Measurements from ENCODE around the gene MOB3A.
"Not testable (repeated sequence)": the region's sequence is repeated elsewhere in the genome, so short reads cannot be mapped to it uniquely, and the experiment has no call there.

MOB3A gene

DNA sequence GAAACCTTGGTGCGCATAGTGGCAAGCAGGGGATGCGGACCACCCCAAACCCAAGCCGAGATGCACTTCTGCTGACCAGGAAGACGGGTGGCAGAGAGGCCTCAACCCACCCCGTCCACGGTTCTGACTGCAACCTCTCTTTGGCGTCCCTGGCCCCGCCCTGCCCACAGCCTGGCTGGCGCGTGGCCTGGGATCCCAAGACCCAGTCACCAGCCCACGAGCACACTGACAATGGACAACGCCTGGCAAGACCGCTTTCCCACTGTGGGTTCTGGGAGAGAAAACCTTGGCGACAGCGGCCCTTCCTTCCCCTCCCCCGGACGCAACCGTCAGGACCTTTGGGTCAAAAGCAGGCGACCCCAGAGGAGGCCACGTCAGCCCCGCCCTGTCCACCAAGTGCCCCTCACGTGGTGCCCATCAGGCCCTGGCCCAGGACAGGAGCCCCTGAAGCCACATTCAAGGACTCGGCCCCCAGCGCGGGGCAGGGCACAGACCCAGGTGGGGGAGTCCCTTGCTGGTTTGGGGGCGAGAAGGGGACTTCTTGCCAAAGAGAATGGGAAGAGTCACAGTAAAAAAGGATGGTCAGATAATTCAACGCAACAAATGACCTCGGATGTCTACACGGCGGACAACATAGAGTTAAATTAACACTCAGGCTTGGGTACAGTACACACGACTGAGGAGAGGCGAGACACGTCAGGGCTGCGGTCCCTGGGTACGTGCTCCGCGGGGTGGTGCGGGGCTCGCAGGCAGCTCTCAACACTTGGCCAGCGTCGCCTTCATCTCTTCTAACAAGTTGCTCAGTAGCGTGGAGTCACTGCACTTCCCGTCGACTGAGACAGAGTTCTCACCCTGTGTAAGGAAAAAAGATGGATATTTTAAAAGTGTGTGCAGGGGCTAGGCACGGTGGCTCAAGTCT, 5.5 kb upstream of the MOB3A start:
- no peak for DNase-seq

DNA sequence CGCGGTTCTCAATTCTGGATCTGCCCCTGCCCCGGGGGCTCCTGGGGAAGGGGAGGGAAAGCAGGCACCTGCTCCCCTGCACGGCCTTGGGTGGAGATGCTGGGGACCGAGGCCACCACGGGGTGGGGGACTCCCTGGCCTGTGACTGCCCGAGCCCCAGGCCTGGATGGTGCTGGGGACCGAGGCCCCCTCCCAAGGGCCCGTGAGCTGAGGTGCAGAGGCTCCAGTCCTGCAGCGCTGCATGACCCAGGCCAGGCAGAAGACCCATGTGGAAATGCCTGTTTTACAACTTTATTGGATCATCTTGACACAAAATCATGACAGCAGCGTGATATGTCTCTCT, 4.6 kb upstream of the MOB3A start:
- DNase-seq, result no peak

DNA sequence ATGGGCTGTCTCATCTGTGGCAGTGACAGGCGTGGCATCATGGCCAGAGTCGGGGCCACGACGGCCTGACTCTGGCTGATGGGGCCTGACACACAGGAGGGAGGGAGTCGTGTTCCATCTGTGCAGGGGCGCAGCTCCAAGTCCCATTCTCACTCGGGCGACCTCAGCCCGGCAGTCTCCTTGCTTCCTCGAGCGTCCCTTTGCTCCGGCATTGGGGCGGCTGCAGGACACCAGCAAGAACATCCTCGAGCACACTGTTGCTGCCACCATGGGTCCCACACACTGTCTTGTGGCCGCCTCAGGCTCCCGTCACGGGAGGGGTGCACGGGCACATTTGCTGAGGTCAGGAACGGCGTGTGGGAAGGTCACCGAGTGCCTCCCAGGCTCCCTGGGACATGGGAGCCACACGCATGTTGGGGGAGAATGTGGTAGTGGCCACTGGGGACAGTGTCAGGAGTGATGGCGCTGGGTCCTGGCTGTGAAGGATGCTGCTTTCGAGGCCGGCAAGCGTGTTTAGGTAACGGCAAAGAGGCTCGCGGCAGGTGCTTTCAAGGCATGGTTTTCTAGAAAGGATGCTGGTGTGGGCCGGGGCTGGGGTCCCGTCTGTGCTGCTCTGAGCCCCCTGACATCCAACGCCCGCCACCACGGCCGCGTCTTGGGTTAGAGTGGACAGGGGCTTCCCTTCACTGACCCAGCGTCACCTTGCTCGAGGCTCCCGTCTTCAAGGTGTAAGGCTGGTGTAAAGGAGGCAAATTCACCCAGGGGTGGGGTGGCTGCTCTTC, 4.0 kb upstream of the MOB3A start:
- no peak for DNase-seq

DNA sequence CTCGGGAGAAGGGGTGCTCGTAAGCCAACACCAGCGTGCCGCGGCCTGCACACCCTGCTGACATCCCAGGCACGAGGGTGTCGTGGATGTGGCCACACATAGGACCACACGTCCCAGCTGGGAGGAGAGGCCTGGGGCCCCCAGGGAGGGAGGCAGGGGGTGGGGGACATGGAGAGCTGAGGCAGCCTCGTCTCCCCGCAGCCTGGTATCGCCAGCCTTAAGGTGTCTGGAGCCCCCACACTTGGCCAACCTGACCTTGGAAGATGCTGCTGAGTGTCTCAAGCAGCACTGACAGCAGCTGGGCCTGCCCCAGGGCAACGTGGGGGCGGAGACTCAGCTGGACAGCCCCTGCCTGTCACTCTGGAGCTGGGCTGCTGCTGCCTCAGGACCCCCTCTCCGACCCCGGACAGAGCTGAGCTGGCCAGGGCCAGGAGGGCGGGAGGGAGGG, 3.0 kb upstream of the MOB3A start:
- DNase-seq, result no peak

DNA sequence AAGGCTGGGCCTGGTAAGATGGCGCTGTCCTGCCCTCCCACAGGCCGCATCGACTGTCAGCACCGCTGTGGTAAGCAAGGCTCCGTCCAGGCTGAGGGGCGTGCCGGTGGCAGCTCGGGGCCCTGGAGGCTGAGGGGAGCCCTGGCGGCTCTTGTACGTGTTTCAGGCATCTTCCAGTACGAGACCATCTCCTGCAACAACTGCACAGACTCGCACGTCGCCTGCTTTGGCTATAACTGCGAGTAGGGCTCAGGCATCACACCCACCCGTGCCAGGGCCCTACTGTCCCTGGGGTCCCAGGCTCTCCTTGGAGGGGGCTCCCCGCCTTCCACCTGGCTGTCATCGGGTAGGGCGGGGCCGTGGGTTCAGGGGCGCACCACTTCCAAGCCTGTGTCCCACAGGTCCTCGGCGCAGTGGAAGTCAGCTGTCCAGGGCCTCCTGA, 1.8 kb upstream of the MOB3A start:
- DNase-seq, result no peak

DNA sequence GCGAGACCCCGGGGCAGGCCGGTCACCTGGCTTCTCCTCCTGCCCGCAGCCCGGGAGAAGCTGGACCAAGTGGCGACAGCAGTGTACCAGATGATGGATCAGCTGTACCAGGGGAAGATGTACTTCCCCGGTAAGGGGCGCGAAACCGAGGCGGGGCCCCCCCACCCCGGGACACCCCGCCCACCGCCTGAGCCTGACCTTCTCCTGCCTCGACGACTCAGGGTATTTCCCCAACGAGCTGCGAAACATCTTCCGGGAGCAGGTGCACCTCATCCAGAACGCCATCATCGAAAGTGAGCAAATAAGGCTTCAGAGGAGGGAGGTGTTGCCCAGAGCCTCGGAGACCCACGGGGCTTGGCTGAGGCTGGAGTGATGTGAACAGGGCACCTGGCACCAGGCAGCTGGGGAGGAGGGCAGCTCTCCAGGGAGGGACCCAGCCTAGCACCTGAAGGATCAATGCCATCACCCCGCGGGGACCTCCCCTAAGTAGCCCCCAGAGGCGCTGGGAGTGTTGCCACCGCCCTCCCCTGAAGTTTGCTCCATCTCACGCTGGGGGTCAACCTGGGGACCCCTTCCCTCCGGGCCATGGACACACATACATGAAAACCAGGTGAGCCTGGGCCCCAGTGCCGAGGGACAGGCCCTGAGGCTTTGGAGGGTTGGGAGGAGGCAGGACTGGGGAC, 1.2 kb upstream of the MOB3A start:
- DNase-seq, result no peak

DNA sequence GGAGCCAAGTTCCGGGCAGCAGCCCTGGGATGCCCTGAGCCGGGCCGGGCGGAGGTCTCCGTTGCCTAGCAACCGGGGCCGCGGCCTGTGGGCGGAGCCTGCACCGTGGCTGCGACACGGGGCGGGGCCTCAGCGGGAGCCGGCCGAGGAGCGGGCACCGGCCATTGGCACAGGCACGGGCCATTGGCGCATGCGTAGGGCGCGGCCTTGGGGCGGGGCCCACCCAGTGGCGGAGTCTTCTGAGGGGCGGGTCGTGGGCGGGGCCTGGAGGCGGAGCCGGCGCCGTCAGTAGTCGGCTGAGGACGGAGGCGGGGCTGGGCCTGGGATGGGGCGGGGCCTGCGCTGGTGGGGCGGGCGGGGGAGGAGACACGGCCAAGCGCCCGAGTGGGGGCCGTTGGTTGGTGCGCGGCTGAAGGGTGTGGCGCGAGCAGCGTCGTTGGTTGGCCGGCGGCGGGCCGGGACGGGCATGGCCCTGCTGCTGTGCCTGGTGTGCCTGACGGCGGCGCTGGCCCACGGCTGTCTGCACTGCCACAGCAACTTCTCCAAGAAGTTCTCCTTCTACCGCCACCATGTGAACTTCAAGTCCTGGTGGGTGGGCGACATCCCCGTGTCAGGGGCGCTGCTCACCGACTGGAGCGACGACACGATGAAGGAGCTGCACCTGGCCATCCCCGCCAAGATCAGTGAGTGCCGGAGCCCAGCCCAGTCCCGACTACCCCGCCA, 515 bp upstream of the MOB3A start, which contains the start of gene IZUMO4:
TSS of gene IZUMO4 (plus strand) at position 436 of the 723 bp plus-strand sequence. CDS start at position 467, 31 bp downstream.
- DNase-seq, result peak; percentile 100

DNA sequence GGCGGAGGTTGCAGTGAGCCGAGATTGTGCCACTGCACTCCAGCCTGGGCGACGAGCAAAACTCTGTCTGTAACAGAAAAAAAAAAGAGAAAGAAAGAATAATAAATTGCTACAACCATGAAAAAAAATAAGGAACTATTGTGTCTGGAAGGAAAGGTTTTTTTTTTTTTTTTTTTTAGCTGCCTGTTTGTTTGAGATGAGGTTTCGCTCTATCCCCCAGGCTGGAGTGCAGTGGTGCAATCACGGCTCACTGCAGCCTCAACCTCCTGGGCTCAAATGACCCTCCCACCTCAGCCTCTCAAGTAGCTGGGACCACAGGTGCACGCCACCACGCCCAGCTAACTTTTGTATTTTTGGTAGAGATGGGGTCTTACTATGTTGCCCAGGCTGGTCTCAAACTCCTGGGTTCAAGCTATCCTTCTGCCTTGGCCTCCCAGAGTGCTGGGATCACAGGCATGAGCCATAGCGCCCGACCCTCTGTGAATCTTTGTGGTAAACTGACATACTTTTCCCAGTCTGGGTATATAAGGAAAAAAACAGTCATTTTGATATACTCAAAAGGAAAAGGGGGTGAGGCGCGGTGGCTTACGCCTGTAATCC, 4.1 kb downstream of the MOB3A start:
- DNase-seq, result not testable (repeated sequence)

DNA sequence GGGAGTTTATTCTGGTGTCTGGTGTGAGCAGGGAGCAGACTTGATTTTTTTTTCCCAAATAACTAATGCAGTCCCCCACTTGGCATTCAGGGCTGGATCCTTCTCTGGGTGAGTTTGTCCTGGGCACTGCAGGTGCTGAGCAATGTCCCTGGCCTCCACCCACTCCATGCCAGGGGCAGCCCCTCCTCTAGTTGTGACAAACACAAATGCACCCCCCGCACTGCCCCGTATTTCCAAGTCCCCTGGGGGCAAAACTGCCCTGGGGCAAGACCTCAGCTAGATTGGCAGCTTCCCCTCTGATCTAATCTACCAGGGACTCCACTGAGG, 6.4 kb downstream of the MOB3A start:
- DNase-seq, result no peak

DNA sequence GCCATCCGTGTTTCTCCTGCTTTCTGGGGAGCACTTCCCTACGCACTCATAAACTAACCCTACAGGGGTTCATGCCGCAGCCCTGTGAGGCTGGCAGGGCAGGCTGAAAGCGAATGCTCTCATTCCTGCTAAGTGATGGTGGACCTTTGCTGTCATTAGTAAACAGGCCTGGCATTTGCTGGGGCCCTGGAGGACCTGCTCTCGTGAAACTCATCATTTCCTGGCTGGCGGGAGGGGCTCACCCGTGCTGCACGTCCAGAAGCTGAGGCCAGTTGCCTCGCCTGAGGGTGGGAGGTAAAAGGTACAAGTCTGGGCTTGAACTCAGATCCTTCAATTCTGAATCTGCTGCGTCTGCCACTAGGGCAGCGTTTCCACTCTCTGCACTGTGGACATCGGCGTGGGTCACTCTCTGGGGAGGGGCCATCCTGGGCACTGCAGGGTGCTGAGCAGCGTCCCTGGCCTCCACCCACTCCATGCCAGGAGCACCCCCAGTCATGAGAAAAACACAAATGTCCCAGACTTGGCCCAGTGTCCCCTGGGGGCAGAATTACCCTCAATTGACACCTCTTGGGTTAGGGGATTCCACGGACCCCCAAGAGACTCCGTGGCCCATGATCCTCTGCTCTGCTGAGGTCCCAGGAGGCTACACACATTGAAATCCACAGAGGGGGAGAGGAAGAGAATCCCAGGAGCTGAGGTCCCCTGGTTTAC, 7.0 kb downstream of the MOB3A start:
- DNase-seq, result no peak

DNA sequence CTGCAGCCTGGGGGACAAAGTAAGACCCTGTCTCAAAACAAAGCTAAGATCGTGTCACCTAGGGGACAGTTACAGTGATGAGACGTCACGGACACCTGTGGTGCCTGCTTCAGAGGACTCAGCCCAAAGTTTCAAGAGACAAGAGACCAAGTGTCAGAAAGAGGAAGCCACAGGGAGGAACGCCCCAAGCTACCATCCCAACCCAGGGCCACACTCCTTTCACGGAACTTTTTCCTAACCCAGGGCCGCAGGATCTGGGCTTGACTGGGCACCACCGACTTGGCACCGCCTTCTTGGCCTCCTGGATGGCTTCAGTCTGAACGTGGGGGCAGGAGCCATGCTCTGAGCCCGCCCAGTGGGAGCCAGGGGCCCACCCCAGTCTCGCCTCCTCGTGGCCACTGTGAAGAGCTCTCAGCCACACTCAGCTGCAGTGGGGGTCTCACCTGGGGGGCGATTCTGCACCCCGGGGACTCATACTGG, 8.5 kb downstream of the MOB3A start:
- peak; percentile 67 for DNase-seq

DNA sequence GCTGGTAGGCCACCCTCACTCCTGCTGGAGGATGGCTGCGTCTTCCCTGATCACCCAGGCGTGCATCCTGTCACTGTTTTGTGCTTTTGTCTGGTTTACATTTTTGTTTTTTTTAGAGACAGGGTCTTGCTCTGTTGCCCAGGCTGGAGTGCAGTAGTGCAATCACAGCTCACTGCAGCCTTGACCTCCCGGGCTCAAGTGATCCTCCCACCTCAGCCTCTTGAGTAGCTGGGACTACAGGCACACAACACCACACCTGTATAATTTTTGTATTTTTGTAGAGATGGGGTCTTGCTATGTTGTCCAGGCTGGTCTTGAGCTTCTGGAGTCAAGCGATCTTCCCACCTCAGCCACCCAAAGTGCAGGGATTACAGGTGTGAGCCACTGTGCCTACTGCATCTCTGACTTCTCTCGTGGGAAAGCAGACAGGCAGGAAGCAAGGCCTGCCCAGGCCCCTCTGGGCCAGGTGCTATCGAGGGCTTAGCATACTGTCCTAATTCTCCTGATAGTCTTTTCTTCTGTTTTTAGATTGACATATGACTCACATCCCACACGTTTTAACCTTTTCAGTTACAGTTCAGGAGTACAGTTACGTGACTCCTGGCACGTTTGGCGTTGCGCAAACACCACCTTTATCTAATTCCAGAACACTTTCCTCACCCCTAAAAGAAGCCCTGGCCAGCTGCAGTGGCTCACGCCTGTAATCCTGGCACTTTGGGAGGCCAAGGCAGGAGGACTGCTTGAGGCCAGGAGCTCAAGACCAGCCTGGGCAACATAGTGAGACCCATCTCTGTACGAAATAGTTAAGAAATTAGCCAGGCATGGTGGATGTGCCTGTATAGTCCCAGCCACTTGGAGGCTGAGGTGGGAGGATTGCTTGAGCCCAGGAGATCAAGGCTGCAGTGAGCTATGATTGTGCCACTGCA, 9.2 kb downstream of the MOB3A start:
- peak; percentile 71 for DNase-seq

DNA sequence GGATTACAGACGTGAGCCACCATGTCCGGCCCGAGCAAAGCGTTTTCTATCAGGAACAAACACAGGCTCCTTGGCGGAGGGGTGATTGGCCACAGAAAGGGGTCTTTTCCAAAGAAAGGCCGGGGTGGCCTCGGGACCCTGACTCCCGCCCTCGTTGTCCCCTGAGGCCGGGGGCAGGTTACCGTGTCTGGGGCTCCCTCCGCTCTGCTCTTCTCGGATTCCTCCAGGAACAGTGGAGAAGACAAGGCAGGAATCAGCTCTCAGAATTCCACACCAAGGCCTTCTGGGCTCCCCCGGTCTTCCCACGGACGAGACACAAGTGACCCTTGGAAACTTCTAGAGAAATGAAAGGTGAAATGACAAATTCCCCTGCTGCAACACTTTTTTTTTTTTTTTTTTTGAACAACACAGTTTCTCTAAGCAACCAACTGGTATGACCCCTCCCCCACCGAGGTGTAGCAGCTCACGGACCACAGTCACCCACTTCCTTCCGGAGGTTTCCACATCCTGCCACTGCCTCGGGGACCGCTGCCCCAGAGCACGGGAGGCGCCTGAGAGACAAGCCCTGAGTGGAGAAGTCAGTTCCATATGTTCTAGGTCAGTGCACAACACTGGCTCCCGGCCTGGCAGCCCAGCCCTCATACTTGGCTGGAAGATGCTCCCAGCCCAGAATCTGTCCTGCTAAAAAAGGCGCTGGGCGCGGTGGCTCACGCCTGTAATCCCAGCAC, 11.0 kb downstream of the MOB3A start:
- DNase-seq, result peak; percentile 92

DNA sequence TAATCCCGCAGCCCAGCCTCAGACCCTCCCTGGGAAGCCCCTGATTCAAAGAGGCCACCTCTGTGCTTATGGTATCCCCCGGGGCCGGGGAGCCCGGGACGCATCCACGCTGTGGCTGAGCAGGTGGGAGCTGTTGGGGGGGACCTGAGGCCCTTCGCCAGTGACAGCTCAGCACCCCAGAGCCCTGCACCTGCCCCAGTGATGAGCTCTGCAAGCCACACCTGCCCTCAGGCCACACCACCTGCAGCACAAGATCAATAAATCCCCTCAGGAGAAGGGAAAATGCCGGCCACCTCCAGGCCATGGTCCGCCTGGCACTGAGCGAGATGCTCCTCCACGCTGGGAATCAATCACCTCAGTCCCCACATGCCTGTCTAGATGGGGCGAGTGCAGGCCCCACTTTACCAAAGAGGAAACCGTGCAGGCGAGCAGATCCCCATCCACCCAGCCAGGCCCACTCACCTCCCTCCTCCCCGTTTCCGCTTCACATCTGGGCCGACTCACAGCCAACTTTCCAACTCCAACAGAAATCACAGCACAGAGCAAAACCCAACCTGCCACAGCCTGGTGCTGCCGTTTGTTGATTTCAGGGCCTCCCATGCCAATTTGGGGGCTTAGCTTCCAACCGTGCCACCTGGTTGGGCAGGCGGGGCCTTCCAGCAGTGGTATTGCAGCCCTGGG, 12.8 kb downstream of the MOB3A start:
- DNase-seq, result peak; percentile 84

DNA sequence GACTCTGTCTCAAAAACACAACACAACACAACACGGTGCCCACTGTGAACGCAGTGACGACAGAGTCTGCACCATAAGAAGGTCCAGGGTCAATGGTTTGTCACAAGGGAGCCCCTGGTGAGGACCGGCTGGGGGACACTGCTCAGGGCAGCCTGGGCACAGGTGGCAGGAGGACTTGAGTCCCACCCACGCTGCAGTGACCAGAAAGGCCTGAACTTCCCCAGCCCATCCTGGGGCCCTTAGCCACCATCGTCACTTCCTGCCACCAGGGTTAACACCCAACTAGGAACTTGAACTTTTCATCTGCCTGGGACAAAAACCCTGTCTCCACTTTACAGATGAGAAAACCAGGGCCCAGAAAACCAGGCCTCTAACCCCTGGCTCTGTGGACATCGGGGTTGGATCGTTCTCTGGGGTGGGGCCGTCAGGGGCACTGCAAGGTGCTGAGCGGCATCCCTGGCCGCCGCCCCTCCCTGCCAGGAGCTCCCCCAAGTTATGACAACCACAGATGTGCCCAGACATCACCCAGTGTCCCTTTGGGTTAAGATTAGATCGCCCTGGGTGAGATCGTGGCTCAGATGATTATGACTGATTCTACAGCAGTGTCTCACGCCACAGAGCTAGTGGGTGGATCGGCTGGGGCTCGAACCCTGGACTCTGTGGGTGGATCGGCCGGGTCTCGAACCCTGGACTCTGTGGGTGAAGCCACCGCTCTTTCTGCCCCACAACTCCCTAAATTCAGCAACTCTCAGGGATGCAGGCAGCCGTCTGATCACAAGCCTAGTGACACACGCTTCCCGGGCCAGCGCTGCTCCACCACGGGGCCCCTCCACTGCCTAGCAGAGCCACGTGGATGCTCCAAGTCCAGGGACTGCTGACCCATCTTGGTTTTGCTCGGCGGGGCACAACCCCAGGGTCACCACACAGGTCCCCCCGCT, 14.0 kb downstream of the MOB3A start:
- peak; percentile 77 for DNase-seq

DNA sequence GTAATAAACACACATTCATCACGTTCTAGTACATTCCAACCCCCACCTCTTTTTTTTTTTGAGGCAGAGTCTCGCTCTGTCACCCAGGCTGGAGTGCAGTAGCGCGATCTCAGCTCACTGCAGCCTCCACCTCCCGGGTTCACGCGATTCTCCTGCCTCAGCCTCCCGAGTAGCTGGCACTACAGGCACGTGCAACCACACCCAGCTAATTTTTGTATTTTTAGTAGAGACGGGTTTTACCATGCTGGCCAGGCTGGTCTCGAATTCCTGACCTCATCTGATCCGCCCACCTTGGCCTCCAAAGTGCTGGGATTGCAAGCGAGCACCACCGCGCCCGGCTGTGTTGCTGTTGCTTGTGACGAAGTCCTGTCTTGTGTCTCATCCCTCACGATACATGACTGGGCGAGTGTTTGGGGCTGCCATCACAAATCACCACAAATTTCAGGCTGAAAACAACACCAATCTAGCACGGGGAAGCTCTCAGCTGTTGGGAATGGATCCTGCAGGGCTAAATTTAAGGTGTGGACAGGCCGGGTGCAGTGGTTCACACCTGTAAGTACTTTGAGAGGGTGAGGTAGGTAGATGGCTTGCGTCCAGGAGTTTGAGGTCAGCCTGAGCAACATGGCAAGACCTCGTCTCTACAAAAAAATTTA, 15.7 kb downstream of the MOB3A start:
- DNase-seq, result no peak

DNA sequence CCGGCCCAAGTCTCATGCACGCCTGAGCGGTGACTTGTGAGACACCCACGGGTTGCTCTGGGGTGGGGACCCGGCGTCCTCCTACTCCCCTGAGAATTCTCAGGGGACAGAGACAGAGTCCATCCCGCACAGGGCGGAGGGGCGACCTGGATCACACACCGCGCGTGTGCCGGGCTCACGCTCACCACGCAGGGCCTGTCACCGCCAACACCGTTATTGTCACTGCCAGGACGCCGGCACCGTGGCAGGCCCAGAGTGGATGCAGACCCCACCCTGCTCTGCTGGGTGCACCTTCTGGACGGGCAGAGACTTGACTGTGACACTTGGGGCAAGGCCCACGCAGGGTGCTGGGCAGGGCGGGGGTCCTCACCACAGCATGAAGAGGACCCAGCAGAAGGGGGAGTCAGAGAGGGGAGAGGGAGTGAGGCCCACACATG, 16.2 kb downstream of the MOB3A start:
- DNase-seq, result no peak

All from activated CD8-positive, alpha-beta memory T cell treated with anti-CD3 and anti-CD28 coated beads for 24 hours (primary cell).